HG02852 (cell line): ENCODE data around the gene RAB4B.
"Not testable (repeated sequence)": the region's sequence is repeated elsewhere in the genome, so short reads cannot be mapped to it uniquely, and the experiment has no call there.

Source experiments
- ATAC-seq: cut with Tn5 transposase; IDR thresholded peaks from one replicate; pipeline ENCODE4 v1.9.1; 2021; ENCODE audit warnings: mild to moderate bottlenecking, moderate library complexity; ENCODE audit not compliant: unreplicated experiment

Gene RAB4B

DNA sequence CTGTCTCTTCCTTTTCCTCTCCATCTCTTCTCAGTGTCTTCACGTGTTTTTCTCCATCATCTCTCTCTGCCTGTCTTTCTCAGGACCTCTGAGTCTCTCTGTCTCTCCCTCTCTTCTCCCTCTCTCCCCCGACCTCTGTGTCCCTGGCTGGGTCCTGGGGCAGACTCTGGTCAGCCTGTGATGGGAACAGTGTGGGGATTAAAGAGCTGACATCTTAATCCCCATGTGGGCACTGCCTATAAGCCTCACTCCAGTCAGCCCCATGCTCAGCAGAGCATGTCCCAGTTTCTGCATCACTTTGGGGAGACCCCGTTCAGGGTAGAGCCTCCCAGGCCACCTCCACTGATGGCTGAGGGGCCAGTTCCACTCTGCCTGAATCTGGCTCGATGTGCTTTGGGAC lies 37.2 kb downstream of the RAB4B start:
- ATAC-seq = no peak

DNA sequence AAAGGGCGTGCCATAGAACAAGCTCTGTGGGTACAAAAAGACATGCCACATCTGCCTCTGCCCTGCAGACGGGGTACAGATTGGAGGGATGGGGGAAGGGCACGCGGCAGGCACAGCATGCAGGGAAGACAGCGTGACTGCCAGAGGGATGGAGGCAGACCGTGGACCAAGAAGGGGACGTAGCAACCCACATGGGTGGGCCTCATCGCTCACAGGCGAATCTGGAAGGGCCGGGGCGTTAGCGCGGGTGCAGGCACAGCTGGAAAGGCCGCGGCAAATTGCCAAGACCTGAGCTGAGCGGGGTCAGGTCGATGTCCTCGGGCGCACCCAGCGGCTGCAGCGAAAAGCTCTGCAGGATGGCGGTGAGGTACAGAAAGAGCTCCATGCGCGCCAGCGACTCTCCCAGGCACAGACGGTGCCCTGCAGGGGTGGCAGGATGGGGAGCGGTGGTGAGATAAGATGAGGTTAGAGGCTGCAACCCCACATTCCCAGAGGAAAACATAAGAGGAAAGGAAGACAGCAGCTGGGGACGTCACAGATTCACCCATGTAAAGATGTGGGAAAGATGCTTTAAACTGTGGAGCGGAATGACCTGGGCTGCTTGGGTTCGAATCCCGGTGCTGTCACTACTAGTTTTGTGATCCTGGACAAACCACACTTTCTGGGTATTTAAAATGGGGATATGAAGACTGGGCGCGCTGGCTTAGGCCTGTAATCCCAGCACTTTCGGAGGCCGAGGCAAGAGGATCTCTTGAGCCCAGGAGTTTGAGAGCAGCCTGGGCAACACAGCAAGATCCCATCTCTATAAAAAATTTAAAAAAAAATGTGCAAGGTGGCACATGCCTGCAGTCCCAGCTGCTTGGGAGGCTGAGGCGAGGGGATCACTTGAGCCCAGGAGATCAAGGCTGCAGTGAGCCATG lies 40.7 kb downstream of the RAB4B start:
- ATAC-seq = not testable (repeated sequence)

DNA sequence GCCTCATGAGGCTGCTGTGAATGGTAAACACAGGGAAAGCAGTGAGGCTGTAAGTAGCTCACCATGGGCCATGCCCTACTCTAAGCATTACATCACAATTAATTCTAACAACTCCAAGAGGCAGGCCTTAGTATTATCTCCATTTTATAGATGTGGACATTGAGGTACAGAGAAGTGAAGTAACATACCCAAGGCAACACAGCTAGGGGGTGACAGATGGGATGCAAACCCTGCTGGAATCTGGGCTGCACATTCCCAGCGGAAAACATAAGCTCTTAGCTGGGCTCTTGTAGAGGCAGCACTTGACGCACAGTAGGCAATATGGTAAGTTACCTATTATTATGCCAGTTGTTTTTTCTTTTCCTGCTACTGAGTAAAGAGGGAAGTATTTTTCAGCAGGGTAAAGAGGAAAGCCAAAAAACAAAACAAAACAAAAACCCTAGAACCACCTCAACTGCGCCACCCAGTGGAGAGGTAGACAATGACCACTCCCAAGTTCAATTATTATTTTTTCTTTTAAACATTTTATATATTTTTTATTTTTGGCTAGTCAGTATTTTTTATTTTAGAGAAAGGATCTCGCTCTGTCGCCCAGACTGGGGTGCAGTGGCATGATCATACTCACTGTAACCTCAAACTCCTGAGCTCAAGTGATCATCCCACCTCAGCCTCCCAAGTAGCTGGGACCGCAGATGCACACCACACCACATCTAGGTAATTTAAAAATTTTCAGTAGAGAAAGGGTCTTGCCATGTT lies 41.6 kb downstream of the RAB4B start:
- not testable (repeated sequence) for ATAC-seq

DNA sequence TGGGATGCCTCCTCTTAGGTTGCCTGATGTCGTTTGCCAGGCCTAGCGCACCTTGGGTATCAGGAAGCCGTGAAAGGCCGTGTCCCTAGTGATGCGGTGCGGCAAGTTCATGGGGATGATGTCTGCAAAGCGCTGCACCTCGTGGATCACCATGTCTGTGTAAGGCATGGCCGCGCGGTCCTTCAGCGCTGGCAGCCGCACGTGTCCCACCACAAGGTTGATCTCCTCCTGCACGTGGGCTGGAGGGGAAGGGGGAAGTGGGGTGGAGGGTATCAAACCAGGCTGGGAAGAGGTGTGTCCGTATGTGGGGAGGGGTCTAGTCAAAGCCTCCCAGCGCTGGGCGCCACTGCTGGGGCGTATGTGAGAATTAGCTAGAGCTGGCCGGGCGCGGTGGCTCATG lies 44.1 kb downstream of the RAB4B start:
- no peak for ATAC-seq

DNA sequence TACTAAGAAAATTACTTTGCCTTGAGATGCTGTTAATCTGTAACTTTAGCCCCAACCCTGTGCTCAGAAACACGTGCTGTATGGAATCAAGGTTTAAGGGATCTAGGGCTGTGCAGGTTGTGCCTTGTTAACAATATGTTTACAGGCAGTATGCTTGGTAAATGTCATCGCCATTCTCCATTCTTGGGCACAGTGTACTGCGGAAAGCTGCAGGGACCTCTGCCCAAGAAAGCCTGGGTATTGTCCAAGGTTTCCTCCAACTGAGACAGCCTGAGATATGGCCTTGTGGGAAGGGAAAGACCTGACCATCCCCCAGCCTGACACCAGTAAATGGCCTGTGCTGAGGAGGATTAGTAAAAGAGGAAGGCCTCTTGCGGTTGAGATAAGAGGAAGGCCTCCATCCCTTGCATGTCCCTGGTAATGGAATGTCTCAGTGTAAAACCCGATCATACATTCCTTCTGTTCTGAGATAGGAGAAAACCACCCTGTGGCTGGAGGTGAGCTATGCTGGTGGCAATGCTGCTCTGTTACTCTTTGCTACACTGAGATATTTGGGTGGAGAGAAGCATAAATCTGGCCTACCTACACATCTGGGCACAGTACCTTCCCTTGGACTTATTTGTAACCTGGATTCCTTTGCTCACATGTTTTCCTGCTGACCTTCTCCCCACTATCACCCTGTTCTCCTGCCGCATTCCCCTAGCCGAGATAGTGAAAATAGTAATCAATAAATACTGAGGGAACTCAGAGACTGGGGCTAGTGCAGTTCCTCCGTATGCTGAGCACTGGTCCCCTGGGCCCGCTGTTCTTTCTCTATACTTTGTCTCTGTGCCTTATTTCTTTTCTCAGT lies 44.9 kb downstream of the RAB4B start:
- ATAC-seq = not testable (repeated sequence)

DNA sequence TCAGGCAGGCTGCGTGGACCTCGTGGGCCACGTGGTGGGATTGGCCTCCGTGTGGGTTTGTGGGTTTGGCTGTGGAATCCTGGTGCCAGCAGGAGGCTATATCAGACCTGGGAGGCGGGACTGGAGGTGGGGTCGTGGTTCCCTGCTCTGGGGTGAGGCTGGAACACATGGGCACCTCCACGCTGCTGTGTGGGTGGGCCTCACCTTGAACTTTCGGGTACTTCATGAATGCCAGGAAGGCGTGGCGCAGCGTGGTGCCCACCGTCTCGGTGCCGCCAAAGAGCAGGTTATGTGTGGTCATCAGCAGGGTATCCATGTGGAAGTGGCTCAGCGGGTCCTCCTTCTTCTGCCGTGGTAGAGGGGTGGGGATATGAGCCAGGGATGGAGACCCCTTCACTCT lies 46.9 kb downstream of the RAB4B start:
- ATAC-seq = not testable (repeated sequence)

DNA sequence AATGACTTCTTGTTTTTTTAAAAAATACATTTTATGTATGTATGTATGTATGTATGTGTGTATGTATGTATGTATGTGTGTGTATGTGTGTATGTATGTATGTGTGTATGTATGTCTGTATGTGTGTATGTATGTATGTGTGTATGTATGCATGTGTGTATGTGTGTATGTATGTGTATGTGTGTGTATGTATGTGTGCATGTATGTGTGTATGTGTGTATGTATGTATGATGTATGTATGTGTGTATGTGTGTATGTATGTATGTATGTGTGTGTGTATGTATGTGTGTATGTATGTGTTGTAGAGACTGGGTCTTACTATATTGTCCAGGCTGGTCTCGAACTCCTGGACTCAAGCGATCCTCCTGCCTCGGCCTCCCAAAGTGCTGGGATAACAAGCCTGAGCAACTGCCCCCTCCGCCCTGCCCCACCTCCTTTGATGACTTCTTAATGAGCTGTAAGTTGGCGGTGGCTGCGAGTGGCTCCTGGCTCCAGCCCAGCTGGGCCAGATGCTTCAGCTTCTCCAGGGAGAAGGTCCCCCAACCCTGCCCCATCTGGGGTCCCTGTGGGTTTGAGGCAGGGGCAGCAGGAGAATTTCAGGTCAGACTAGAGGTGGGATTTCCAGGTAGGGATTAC lies 47.5 kb downstream of the RAB4B start:
- ATAC-seq = not testable (repeated sequence)

DNA sequence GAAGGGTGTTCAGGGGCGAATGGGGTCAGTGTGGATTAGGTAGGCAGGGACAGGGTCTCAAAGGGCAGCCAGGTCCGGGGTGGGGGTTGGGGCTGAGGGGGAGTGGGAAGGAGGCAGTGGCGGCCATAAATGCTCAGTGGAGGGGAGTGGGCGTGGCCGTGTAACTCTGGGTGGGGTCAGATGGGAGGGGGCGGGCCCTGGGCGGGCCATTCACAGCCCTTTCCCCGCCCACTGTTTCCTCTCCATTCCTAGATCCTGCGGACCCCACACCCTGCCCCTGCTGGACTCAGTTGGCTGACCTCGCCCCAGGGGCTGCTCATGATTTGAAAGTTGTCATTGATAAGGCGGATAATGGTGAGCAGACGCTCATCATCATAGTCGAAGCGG lies 48.3 kb downstream of the RAB4B start:
- ATAC-seq = not testable (repeated sequence)

DNA sequence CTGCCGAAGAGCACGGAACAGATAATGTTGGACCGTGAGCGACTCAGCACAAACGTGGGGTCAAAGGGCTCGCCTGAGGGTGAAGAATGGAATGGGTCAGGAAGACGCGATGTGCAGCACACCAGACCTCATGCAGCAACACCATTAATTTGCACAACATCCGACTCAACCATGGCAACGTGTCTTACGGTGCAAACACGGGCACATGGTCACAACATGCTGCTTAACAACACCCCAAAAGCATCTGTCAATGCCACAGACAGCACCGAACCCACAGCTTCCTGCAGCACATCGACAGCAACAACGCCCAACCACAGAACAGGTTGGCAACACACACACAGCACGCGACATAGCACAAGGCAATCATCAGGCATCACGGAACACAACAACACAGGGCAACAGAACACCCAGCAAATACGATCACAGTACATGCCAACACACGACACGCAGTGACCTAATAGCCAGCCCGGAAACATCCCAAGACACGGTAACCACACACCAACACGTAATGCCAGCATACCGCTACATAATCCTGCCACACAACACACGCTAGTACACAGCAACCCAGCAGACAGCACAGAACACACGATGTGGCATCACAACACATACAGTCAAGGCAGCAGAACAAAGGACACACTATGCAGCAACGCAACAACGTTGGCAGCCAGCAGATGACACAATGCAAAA lies 48.8 kb downstream of the RAB4B start:
- ATAC-seq = not testable (repeated sequence)

DNA sequence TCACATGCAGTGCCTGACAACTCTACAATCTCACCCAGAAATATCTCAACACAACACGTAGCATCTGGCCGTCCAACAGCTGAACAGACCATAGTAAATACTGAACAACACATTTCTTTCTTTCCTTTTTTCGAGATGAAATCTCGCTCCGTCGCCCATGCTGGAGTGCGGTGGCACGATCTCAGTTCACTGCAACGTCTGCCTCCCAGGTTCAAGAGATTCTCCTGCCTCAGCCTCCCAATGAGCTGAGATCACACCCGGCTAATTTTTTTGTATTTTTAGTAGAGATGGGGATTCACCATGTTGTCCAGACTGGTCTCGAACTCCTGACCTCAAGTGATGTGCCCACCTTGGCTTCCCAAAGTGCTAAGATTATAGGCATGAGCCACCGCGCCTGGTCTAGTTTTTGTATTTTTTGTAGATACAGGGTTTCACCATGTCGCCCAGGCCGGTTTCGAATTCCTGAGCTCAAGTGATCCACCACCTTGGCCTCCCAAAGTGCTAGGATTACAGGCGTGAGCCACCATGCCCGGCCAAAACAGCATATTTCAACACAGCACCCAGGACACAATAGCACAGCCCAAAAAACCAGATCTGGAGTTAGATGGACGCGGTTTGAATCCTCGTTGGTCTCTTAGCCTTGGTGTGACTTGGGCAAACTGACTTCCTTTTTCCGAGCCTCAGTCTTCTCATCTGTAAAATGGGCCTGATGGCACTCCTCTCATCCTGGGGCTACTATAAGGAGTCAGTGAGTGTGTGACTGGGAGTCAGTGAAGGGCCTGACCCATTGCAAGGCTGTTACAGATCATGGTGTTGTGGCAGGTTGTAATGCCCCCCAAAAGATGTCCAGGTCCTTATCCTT lies 49.6 kb downstream of the RAB4B start:
- no peak for ATAC-seq

DNA sequence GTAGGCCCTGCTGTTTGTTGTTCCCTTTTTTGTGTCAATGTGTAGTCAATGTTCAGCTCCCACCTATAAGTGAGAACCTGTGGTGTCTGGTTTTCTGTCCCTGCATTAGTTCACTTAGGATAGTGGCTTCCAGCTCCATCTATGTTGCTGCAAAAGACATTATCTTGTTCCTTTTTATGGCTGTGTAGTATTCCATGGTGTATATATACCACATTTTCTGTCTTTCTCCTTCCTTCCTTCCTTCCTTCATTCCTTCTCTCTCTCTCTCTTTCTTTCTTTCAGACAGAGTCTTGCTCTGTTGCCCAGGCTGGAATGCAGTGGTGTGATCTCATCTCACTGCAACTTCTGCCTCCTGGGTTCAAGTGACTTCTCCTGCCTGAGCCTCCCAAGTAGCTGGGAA lies 51.2 kb downstream of the RAB4B start:
- no peak for ATAC-seq

DNA sequence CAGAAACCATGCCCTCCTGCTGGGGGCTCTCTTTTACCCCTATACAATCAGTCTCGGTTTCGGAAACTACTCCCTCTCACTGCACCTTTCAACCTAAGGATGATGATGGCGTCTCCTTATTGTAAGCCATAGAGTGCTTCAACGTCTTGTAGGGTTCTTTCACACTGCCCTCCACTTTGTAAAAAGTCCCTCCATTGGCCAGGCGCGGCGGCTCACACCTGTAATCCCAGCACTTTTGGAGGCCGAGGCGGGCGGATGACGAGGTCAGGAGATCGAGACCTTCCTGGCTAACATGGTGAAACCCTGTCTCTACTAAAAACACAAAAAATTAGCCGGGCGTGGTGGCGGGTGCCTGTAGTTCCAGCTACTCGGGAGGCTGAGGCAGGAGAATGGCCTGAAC lies 52.7 kb downstream of the RAB4B start:
- not testable (repeated sequence) for ATAC-seq

DNA sequence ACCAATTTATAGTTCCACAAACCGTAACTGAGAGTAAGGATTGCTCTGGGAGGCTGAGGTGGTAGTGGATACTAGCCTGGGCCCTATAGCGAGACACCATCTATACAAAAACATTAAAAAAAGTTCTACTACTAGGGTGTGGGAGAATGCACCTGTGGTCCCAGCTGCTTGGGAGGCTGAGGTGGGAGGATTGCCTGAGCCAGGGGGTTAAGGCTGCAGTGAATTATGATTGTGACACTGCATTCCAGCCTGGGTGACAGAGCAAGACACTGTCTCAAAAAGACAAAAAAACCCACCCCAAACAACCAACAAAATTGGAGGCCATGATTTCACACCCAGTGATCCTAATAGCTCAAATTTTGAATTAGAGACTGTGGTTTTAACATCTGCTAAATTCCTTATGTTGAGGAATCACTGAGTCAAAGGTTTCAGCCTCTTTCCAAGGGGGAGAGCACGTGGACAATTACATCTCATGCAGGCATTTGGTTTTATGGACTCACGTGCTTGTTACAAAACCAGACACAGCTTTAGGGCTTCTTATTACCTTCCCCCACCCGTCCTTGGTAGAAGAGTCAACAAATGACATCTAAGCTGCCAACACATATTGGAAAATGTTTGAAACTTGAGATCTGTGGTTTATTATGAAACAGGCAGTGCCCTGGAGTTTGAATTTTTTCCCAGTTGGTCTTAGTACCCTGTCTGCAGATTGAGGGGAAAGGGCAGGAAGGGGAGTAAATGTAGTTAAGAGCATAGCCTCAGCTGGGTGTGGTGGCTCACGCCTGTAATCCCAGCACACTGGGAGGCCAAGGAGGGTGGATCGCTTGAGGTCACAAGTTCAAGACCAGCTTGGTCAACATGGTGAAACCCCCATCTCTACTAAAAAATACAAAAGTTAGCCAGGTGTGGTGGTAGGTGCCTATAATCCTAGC lies 53.7 kb downstream of the RAB4B start:
- no peak for ATAC-seq

DNA sequence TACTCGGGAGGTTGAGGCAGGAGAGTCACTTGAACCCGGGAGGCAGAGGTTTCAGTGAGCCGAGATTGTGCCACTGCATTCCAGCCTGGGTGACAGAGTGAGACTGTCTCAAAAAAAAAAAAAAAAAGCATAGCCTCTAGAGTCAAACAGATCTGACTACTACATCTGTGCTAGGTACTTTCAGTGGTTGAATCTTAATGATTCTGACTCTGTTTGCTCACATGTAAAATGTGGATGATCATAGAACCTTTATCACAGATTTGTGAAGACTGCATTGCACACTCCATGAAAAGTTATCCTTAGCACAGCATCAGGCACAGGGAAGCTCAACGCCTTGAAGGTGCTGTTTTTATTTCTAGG lies 54.4 kb downstream of the RAB4B start:
- ATAC-seq = not testable (repeated sequence)

DNA sequence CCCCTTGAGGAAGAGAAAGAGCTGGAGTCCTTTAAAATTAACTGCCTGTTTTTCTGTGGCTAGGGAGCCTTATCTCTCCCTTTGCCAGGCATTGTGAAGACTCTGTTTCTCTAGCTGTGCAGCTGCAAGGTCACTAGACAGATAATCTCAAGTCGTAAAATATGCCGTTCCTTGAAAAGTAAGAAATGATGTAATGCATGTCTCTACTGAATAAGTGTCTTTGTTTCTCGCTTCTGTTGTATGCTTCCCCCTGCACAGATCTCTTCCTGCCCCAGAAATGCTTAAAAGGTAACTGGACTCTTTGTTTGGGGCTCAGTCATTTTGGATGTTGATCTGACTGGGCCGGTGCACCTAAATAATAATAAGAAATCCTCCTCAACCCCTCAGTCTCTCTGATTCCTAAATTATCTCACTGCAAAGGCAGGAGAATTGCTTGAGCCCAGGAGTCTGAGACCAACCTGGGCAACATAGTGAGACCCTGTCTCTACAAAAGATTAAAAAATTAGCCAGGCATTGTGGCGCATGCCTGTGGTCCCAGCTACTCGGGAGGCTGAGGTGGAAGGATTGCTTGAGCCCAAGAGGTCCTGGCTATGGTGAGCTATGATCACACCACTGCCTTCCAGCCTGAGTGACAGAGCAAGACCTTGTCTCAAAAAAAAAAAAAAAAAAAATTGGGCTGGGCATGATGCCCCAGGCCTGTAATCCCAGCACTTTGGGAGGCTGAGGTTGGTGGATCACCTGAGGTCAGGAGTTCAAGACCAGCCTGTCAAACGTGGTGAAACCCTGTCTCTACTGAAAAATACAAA lies 55.9 kb downstream of the RAB4B start:
- ATAC-seq = not testable (repeated sequence)

DNA sequence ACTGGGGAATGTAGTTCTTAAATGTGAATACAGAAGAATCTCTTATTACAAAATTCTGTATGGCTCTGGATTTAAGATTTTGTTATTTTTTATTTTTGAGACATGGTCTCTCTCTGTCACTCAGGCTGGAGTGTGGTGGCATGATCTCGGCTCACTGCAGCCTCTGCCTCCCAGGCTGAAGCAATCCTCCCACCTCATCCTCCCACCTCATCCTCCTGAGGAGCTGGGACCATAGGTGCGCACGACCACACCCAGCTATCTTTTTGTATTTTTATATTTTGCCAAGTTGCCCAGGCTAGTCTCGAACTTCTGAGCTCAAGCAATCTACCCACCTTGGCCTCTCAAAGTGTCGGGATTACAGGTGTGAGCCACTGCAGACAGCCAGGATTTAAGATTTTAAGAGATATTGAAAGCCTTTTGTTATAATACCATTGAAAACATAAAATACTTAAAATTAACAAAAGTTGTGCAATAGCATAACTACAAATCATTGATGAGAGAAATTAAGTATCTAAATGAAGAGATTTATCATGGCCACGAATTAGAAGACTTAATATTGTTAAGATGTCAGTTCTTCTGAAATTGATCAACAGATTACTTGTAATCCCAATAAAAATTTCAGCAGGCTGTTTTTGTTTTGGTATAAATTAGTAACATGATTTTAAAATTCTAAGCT lies 58.8 kb downstream of the RAB4B start:
- ATAC-seq = no peak

DNA sequence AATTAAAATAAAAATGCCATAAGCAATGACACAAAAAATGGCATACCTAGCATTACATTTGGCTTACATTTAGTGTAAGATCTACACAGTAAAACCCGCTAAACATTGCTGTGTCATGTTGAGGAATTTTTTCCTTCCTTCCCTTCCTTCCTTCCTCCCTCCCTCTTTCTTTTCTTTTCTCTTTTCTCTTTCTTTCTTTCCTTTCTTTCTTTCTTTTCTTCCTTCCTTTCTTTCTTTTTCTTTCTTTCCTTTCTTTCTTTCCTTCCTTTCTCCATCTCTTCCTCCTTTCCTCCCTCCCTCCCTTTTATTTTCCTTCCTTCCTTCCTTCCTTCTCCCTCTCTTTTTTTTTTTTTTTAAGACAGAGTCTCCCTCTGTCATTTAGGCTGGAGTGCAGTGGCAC lies 60.4 kb downstream of the RAB4B start:
- ATAC-seq = not testable (repeated sequence)
